Measurements from ENCODE around the gene APOLD1.

The APOLD1 gene

GRCh38 chr12:12839873-12840579 is 54.6 kb downstream of the APOLD1 start:
- DNase-seq (ENCODE audit: low spot score) = no peak

- no peak for DNase-seq (ENCODE audit: low spot score)
Measured at GRCh38 chr12:12840580-12840899, 55.1 kb downstream of the APOLD1 start.

Measured in globus pallidus (tissue), 1 donor.